WERI-Rb-1 (cell line): Measurements from ENCODE around the gene SLC1A7.
A peak's percentile ranks its signal among the peaks of the same experiment; 100 is the strongest.

Source experiments
- DNase-seq: peaks from one replicate; pipeline ENCODE4 v3.0.0-alpha.2; 2020
- H3K27ac ChIP-seq: fragments of 250-450 bp; sonication (Bioruptor Pico); 2 replicates; pipeline ENCODE4 v1.5.1; 2020; ENCODE audit warnings: mild to moderate bottlenecking, moderate library complexity
- H3K27me3 ChIP-seq: fragments of 250-450 bp; sonication (Bioruptor Pico); 2 replicates; pipeline ENCODE4 v1.5.1; 2021; ENCODE audit warnings: mild to moderate bottlenecking, low read depth, moderate library complexity; ENCODE audit not compliant: insufficient read depth, severe bottlenecking
- H3K36me3 ChIP-seq: fragments of 250-450 bp; sonication (Bioruptor Pico); 2 replicates; pipeline ENCODE4 v1.5.1; 2020; ENCODE audit warnings: mild to moderate bottlenecking, moderate library complexity
- H3K4me3 ChIP-seq: 2 replicates; pipeline ENCODE4 v1.5.1; 2011; ENCODE audit warnings: low read depth, mild to moderate bottlenecking, control low read depth, low read length
- H3K9me3 ChIP-seq: fragments of 250-450 bp; sonication (Bioruptor Pico); 2 replicates; pipeline ENCODE4 v1.5.1; 2021; ENCODE audit warnings: mild to moderate bottlenecking, moderate library complexity; ENCODE audit not compliant: severe bottlenecking
- TF ChIP-seq, protein P1 (sequence below): IDR thresholded peaks from 2 replicates; pipeline ENCODE4 v1.5.1; 2011; ENCODE audit warnings: low read depth, mild to moderate bottlenecking, control low read depth, inconsistent platforms, low read length

SLC1A7 gene

GRCh38 chr1:53116933-53117600 lies 25.4 kb downstream of the SLC1A7 start:
- Histone ChIP-seq H3K27me3 (no peaks in the 10 kb centered on the region), H3K4me3 (no peak overlapping the region), H3K36me3 (peaks cover 57% of the 10 kb centered on the region), H3K9me3 (no peaks in the 10 kb centered on the region), H3K27ac (peak overlapping the region; percentile 97)
- TF ChIP-seq, protein P1, sequence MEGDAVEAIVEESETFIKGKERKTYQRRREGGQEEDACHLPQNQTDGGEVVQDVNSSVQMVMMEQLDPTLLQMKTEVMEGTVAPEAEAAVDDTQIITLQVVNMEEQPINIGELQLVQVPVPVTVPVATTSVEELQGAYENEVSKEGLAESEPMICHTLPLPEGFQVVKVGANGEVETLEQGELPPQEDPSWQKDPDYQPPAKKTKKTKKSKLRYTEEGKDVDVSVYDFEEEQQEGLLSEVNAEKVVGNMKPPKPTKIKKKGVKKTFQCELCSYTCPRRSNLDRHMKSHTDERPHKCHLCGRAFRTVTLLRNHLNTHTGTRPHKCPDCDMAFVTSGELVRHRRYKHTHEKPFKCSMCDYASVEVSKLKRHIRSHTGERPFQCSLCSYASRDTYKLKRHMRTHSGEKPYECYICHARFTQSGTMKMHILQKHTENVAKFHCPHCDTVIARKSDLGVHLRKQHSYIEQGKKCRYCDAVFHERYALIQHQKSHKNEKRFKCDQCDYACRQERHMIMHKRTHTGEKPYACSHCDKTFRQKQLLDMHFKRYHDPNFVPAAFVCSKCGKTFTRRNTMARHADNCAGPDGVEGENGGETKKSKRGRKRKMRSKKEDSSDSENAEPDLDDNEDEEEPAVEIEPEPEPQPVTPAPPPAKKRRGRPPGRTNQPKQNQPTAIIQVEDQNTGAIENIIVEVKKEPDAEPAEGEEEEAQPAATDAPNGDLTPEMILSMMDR: no peak
- peak; percentile 44 for DNase-seq

GRCh38 chr1:53116307-53116810 lies 26.1 kb downstream of the SLC1A7 start:
- Histone ChIP-seq H3K27me3 (no peaks in the 10 kb centered on the region), H3K36me3 (peaks cover 63% of the 10 kb centered on the region), H3K9me3 (no peaks in the 10 kb centered on the region), H3K27ac (peak overlapping the region; percentile 97), H3K4me3 (peak overlapping the region; percentile 15)
- TF ChIP-seq, protein P1: no peak
- peak; percentile 93 for DNase-seq

DNA sequence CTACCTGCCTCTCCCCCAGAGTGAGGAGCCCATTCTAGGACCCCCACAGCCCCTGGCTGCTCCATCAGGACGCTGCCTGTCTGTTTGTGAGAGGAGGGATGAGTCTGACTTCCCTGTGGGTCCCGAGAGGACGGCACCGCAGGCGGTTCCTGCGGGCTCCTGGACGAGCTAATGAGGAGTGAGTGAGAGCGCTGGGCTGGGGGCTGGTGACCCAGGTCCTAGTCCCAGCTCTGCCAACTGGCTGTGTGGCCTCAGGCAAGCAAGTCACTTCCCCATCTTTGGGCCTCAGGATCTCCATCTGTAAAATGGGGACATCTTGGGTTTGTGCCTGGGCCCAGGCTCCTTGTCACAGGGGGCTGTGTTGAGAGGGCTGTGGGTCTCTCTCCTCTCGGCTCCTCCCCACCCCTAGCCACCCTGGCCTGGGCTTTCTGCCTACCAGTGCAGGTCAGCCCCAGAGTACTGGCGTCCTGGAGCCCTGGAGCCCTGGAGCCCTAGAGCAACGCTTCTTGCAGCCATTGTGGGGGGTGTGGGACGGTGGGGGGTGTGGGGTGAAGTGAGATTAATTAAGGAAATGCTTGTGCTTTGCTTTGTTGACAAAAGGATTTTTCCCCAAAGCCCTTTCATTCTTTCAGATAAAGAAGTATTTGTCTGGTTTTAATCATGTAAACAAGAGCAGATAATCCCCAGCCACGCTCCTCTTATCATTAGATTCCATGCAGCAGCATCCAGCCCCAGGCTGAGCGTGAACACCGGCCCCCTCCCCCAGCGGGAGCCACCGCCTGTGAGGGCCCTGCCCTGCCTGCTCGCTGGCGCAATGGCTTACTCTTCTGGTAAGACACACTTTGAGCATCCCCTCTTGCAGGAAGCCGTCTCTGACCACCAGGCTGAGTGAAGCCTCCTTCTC lies 26.8 kb downstream of the SLC1A7 start:
- Histone ChIP-seq H3K4me3 (peak overlapping the region; percentile 15), H3K9me3 (no peaks in the 10 kb centered on the region), H3K36me3 (peaks cover 63% of the 10 kb centered on the region), H3K27me3 (no peaks in the 10 kb centered on the region), H3K27ac (peak overlapping the region; percentile 97)
- DNase-seq: peak; percentile 97
- TF ChIP-seq, protein P1: 0 out of 2 replicates have a peak, but pooled peaks have one; percentile 2

DNA sequence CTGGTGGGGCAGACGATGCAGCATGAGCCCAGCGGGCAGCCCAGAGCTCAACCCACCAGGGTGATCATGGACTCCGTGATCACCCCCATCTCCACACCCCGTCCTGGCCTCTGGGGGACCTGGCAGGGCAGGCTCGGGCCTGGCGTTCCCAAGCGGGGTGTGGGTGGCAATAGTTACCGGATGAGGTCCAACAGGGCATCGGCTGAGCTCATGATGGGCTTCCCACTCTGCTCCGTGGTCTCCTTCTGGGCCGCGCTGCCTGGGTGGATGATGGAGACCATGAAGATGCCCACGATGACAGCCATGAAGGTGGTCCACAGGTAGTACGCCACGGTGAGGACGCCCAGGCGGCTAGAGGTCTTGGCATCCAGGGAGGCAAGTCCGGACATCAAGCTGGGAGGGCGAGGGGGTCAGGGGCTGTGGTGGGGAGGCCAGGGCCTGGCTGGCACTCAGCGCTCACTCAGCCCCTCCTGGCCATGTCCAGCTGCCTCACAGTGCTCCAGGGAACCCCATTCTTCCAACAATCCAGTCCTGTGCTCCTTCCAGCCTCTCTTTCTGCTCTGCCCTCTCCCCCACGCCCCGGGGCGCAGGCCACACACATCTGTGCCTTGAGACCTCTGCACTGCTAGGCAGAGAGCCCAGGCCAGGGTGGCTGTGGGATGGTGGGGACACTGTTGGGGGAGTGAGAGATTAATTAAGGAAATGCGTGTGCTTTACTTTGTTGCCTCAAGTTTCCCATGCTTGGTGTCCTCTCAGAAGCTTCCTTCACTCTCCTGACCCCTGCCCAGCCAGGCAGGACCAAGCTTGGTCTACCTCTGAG lies 27.6 kb downstream of the SLC1A7 start:
- Histone ChIP-seq H3K27me3 (no peaks in the 10 kb centered on the region), H3K27ac (peak overlapping the region; percentile 97), H3K36me3 (peaks cover 67% of the 10 kb centered on the region), H3K9me3 (no peaks in the 10 kb centered on the region), H3K4me3 (no peak overlapping the region)
- DNase-seq: no peak
- TF ChIP-seq, protein P1: no peak

DNA sequence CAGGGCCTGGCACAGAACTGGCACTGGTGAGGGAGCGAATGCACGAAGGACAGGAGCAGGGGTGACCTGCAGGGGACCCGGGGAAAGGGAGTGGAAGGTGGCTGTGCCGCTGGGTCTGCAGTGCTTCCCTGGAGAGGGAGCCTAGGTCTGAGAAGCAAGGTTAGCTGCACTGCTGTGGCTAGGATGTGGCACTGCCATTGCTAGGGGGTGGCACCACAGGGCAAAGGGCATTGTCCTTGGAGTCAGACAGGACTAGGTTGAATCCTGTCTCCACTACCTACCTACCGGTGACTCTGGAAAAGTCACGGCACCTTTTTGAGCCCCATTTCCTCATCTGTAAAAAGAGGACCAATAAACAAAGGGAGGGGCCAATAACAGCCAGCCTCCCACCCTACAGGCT lies 28.3 kb downstream of the SLC1A7 start:
- Histone ChIP-seq H3K27ac (peak overlapping the region; percentile 97), H3K27me3 (no peaks in the 10 kb centered on the region), H3K4me3 (no peak overlapping the region), H3K9me3 (no peaks in the 10 kb centered on the region), H3K36me3 (peaks cover 72% of the 10 kb centered on the region)
- DNase-seq: no peak
- TF ChIP-seq, protein P1: no peak
